GM19452 (cell line): Measurements from ENCODE around the gene SPACA4.
"Not testable (repeated sequence)": the region's sequence is repeated elsewhere in the genome, so short reads cannot be mapped to it uniquely, and the experiment has no call there.

Source experiments
- ATAC-seq: cut with Tn5 transposase; IDR thresholded peaks from one replicate; pipeline ENCODE4 v1.9.1; 2021; ENCODE audit not compliant: unreplicated experiment

SPACA4 gene

DNA sequence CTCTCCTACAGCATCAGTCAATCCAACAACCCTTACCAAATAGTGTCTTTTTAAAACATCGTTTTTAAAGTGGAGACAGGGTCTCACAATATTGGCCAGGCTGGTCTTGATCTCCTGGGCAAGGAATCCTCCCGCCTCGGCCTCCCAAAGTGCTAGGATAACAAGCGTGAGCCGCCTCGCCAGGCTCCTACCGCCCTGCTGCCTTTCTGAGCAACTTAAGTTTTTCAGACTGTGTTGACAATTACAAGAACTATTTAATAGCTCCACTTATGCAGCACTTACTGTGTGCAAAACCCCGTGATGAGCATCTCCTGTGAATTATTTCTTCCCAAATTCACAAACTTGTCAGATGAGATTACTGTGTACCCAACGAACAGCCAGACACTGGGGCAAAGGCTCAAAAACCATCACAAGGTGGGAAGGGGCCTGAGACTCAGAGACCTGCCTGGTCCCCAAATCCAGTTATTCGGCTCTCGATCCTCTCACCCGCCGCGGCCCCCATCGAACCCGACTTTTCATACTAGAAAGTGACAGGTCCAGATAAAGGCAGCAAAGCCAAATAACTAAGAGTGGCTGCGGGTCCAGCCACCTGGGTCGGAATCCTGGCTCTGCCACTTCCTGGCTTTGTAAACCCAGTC lies 11.9 kb downstream of the SPACA4 start:
- no peak for ATAC-seq

DNA sequence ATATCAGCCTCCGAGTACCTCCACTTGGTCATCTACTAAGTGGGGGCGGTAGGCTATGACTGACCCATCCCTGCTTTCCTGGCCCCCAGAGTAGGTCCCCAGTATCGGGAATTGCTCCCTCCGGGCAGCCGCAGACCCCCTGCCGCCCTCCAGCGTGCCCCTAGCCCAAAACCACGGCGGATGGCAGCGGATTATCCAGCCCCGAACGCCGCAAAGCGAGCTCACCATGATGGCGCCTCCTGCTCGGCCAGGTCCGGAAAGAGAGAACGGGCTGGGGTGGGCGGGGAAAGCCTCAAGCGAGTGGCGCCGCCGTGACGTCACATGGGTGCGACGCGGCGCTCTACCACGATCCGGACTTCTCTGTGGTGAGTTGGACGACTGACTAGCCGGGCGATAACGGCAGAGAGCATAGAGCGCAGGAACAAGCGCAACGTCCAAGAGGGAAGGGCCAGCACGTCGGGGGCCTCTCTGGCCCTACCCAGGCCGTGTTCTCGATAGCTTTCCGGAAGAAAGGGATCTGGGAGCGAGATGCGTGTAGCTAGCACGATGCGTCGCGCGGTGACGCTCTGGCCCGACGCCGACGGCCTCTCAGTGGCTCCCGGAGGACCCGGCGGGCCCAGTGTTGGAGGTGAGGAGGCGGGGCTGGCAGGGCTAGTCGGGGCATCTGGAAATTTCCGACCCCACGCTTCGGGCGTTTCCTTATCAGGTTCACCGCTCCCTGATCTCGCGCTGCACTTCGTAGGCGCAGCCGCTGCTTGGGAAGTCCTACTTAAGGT lies 12.6 kb downstream of the SPACA4 start, which contains the start of the genes RPL18 and SPHK2:
Gene RPL18, minus strand, starts transcription at position 263 of the 776 bp plus-strand sequence. Its CDS starts 35 bp downstream, at position 228.
Gene SPHK2, plus strand, starts transcription at position 591 of the 776 bp plus-strand sequence. CDS start 1,009 bp downstream, outside the sequence.
- peak; percentile 86 for ATAC-seq

DNA sequence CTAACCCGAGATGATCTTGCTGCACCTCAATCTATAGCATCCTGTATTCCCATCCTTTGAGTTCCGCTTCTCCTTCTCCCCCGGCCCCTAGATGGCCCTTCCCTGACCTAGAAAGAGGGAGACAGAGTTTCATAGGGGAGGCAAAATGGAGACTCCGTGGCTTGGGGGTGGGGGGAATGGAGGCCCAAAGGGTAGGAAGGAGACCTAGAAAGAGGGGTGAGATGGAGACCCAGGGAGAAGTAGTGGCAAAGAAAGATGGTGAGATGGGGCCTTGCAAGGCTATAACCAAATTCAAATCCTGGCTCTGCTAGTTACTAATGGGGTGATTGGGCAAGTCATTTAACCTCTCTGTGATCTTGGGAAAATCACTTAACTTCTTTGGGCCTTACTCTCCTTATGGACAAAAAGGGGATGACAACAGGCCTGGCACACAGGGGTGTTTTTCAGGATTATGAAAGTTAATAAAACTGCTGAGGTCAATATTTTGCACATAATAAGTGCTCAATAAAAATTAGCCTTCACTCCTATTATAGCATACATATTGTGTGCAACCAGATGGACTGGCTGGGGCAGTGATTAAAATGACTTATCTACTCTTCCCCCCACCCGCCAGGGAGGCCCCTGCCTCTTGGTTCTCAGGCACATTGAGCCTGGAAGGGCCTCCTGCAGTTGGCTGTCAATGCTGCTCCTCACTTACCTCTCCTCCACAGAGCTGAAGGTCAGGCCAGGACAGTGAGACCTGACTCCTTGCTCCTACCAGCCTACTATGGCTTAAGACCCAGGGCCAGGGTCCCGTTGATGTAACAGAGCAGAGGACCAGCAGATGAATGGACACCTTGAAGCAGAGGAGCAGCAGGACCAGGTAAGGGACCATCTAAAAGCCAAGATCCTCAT lies 13.4 kb downstream of the SPACA4 start:
- no peak for ATAC-seq

DNA sequence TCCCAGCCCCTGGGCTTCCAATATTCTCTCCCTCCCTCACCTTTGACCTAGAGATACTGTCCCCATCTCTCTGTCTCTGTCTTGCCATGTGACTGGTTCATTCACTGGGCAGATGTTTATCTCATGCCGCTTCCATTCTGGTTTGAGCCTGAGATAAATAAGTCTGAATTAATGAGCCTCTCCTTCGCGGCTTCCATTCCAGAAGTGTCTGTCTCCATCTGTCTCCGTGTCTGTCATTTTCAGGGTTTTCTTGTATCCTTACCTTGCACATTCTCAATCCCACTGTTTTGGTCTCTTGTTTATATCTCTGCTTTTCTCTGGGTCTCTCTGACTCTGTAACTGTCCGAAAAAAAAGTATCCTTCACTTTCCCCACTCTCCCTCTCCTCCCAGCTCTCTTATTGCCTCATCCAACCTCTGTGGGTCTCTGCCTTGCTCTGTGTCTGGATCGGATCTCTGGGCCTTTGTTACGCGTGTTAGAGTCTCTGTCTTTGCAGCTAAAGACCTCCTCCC lies 17.1 kb downstream of the SPACA4 start:
- ATAC-seq, result no peak

DNA sequence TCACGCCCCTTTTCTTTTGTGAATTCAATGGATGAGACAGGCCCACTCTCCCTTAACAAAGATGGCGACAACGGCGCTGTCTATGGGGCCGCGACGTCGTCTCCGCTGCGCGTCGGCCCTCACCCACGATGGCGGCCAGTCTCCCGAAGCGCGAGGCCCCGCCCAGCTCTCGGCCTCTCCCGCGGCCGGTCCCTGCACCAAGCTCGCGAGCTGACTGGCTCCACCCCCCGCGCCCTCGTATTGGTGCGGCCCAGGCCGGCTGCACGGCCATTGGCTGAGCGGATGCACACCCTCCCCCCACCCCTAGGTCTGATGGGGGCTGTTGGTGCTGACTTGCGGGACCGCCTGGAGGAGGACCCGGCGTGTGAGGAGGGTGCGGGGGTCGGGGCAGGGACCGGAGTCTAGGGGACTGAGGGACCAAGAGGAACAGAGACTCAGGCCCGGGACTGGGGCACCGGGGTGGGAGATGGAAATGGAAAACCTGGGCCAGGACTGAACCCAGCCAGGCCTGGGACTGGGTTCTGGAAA lies 17.6 kb downstream of the SPACA4 start:
- peak; percentile 54 for ATAC-seq

DNA sequence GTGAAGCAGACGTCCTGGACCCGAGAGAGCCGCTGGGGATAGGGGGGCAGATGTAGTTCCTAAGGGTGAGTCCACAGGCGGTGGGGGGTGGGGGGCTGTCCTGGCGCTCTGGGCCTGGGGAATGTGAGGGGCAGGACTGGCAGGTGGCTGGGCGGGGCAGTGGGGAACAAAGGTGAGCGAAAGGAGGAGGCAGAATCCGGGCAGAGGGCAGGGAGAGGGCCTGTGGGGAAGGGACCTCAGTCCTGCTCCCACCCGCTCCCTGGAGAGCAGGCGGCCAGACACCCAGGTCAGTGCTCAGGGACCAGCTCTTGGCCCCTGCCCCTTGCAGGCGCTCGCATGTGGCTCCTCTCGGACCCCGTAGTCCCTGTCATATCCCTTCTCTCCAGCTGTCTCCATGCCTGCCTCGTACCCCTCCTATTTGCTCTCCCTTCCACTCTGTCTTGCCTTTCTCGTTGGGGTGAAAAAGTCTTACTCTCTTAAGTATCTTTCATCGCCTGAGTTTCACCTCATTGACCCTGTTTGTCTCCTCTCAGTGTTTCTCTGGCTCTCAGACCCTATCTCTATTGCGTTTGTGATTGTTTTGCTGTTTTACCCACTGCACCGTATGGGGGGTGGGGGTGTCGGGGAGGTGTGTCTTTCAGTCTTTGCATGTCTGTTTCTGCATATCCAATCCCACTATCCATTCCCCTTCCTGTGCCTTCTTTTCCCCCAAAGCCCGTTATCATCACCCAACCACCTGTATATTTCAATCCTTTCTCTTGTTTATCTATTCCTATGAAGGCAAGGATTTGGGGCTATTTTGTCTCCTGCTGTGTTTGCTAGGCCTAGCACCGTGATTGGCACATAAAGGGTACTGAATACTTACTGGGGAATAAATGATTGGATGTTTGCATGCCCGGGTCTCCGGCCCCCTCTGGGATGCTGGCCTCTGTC lies 18.5 kb downstream of the SPACA4 start:
- ATAC-seq, result no peak

DNA sequence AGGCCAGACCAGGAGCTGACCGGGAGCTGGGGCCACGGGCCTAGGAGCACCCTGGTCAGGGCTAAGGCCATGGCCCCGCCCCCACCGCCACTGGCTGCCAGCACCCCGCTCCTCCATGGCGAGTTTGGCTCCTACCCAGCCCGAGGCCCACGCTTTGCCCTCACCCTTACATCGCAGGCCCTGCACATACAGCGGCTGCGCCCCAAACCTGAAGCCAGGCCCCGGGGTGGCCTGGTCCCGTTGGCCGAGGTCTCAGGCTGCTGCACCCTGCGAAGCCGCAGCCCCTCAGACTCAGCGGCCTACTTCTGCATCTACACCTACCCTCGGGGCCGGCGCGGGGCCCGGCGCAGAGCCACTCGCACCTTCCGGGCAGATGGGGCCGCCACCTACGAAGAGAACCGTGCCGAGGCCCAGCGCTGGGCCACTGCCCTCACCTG lies 19.4 kb downstream of the SPACA4 start:
- ATAC-seq, result no peak

DNA sequence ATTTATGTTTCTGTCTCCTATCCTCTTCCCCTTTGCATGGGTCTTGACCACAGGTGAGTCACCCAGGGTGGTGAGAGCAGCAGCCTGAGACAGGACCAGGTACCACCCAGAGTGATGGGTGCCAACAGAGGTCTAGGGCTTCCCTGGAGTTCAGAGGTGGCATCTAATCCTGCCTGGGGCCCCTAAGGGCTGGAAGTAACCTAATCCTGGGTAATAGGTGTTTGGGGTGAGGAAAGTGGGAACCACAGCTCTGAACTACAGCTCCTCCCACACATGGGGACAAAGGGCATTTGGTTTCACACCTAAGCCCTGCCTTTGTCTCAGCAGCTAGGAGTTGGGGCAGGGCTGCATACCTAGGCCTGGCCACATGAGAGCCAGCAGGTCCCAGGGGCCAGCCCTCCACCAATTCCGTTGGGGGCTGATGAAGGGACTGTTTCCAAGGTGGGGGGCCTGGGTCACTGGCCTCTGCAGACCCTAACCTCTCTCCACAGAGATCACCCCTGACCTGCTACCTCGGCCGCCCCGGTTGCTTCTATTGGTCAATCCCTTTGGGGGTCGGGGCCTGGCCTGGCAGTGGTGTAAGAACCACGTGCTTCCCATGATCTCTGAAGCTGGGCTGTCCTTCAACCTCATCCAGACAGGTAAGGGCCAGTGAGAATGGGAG lies 20.8 kb downstream of the SPACA4 start:
- ATAC-seq, result no peak

DNA sequence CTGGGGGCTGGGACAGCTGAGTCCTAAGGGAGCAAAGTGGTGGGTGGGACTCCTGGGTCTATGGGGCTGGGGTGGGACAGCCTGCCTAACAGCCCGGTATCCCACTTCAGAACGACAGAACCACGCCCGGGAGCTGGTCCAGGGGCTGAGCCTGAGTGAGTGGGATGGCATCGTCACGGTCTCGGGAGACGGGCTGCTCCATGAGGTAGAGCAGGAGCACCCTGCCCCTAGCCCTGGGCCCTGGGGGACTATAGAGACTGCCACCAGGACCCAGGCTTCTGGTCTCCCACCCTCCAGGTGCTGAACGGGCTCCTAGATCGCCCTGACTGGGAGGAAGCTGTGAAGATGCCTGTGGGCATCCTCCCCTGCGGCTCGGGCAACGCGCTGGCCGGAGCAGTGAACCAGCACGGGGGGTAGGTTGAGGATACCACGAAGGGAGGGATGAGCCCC lies 21.3 kb downstream of the SPACA4 start:
- ATAC-seq, result no peak

DNA sequence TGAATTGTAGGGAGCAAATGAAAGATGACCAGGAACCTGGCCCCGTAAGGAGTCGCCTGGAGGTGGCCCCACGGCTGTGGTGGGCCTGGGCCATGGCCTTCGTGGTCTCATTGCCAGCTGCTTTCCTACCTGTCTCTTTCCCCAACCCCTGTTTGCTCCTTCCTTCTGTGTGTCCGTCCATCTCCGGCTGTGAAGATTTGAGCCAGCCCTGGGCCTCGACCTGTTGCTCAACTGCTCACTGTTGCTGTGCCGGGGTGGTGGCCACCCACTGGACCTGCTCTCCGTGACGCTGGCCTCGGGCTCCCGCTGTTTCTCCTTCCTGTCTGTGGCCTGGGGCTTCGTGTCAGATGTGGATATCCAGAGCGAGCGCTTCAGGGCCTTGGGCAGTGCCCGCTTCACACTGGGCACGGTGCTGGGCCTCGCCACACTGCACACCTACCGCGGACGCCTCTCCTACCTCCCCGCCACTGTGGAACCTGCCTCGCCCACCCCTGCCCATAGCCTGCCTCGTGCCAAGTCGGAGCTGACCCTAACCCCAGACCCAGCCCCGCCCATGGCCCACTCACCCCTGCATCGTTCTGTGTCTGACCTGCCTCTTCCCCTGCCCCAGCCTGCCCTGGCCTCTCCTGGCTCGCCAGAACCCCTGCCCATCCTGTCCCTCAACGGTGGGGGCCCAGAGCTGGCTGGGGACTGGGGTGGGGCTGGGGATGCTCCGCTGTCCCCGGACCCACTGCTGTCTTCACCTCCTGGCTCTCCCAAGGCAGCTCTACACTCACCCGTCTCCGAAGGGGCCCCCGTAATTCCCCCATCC lies 22.1 kb downstream of the SPACA4 start:
- ATAC-seq, result no peak

DNA sequence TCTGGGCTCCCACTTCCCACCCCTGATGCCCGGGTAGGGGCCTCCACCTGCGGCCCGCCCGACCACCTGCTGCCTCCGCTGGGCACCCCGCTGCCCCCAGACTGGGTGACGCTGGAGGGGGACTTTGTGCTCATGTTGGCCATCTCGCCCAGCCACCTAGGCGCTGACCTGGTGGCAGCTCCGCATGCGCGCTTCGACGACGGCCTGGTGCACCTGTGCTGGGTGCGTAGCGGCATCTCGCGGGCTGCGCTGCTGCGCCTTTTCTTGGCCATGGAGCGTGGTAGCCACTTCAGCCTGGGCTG lies 22.7 kb downstream of the SPACA4 start:
- ATAC-seq, result no peak

DNA sequence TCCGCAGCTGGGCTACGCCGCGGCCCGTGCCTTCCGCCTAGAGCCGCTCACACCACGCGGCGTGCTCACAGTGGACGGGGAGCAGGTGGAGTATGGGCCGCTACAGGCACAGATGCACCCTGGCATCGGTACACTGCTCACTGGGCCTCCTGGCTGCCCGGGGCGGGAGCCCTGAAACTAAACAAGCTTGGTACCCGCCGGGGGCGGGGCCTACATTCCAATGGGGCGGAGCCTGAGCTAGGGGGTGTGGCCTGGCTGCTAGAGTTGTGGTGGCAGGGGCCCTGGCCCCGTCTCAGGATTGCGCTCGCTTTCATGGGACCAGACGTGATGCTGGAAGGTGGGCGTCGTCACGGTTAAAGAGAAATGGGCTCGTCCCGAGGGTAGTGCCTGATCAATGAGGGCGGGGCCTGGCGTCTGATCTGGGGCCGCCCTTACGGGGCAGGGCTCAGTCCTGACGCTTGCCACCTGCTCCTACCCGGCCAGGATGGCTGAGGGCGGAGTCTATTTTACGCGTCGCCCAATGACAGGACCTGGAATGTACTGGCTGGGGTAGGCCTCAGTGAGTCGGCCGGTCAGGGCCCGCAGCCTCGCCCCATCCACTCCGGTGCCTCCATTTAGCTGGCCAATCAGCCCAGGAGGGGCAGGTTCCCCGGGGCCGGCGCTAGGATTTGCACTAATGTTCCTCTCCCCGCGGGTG lies 23.2 kb downstream of the SPACA4 start:
- ATAC-seq, result no peak

DNA sequence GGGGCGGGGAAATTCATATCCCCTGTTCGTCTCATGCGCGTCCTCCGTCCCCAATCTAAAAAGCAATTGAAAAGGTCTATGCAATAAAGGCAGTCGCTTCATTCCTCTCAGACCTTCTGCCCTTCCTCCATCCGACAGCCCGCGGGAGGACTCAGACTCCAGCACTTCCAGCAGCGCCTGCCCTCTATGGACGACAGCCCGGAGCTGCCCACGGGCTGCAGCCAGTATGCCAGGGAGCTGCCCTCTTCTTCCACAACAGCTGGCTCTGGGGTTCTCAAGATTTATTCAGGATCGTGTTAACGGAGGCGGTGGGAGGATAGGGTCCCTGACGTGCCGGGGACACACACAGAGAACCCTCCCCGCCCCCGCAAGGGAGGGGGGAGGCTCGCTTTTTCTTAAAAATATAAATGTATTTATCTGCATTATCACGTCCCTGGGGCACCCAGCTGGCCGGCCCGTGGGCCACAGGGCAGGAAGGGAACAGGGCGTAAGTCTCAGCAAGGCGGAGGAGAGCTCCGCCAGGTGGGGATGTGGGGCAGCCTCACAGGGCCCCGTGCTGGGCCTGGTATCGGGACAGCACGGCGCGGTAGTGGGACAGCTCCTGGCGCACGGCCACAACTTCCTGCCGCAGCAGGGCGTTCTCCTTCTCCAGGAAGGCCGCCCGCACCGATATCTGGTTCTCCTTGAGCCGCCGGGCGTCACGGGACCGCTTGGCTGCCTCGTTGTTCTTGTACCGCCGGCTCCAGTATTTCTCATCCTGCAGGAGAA lies 23.9 kb downstream of the SPACA4 start:
- ATAC-seq, result no peak

DNA sequence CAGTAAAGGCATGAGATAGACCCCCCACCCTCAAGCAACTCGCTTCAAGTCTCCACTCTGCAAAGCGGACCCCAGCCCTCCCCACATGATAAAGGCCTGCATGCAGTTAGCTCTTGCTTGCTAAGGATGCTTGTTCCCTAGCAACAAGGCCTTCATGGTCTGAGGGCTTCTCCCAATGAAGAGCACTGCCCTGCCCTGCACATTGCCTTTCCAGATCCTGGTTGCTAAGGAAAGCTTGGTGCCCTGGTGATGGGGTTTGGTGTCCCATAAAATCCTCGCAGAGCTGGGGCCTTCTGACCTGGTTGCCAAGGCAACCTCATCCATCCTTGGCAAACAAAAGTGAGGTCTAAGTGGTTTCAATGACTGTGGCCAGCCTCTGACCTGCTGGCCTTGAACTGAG lies 24.7 kb downstream of the SPACA4 start:
- ATAC-seq, result no peak

DNA sequence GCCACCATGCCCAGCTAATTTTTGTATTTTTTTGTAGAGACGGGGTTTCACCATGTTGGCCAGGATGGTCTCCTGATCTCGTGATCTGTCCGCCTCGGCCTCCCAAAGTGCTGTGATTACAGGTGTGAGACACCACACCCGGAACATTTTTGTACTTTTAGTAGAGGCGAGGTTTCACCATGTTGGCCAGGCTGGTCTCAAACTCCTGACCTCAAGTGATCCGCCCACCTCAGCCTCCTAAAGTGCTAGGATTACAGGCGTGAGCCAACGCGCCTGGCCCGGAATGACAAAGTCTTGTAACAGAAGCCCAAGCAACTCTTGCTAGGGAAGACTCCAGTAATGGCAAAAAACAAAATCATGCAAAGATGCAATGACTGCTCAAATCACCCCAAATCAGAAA lies 25.7 kb downstream of the SPACA4 start:
- not testable (repeated sequence) for ATAC-seq

DNA sequence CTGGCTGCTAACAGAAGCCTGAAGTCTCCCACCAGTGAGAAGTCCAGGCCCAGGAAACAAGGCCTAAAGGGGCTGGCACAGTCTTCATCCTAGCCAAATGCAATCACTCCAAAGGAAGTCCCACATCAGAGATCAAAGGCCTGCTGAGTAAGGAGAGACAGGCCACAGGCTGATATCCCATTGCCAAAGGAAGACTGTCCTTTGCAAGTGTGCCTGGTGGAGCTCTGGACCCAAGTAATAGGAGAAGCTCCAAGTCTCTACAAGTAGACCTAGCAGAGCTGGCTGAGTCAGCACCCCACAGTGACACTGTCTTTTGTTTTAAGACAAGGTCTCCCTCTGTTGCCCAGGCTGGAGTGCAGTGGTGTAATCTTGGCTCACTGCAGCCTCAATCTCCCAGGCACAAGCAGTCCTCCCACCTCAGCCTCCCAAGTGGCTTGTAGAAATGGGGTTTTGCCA lies 26.2 kb downstream of the SPACA4 start:
- no peak for ATAC-seq
